ENCODE data around the gene SUMO2.

DNA sequence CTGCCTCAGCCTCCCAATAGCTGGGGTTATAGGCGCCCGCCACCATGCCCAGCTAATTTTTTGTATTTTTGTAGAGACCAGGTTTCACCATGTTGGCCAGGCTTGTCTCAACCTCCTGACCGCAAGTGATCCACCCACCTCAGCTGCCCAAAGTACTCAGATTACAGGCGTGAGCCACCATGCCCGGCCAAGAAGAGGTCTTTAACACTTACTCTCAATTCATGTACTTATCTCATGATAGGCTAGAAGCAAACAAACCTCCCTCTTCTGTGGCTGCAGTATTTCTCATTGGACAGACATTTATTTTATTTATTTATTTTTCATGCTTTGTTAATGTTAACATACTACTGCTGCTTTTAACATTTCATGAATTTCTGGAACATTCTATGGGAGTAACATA lies 44.2 kb downstream of the SUMO2 start:
- no peak for TF ChIP-seq POLR2AphosphoS5 (IDR thresholded peaks at IDR 0.05; ENCODE audit: low read depth, low read length)
- TF ChIP-seq TAF1 (IDR thresholded peaks at IDR 0.05; ENCODE audit: low read depth, low read length) = no peak
